ENCODE results near the gene UBE2L5. TPM values are rescaled to one million over a fixed set of nuclear protein-coding genes. Genes with fewer than 3 reads are reported as not detected.

The UBE2L5 gene
- total RNA-seq, 3 donors from 2014 or later (not counting 1 experiment from before 2014, with no cell fraction given), result not detected

DNA sequence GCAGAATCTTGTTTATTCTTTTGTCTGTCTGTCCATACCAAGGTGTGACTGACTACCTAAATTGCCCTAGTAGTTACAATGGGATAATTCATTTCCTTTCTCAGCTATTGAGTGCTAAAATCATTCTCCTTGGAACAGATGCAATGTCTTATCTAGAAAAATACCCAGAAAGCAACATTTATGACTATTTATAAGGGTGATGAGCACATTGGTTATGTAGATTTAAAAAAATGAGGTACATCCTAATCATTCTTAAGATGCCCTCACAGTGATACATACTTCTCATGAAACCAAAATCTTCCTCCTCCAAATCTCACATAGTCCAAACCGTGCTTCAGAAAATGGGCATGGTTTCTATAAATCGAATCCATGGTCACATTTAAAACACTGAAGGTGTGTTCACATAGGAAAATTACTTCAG is 11.6 kb upstream of the UBE2L5 start:
- no peak for ATAC-seq
- intact Hi-C loops (cut with micrococcal nuclease), result no loop called here
- Mint-ChIP-seq H3K4me3 (no peak overlapping the region), H3K4me1 (peaks cover 26 to 31% of the 10 kb centered on the region in 2 donors), H3K9me3 (no peaks in the 10 kb centered on the region), H3K27me3 (ENCODE audit: low read depth in 2 of 2) (no peaks in the 10 kb centered on the region), H3K36me3 (no peaks in the 10 kb centered on the region), H3K27ac (no peak overlapping the region)
- Histone ChIP-seq H3K4me3 (ENCODE audit: low read length) (no peak overlapping the region), H3K9me3 (ENCODE audit: control insufficient read depth, insufficient read depth, low read length) (no peaks in the 10 kb centered on the region), H3K27me3 (ENCODE audit: control insufficient read depth, insufficient read depth, low read length) (no peaks in the 10 kb centered on the region), H3K36me3 (ENCODE audit: control insufficient read depth, insufficient read depth, low read length) (no peaks in the 10 kb centered on the region), H3K27ac (ENCODE audit: low read length) (no peak overlapping the region), H3K4me1 (ENCODE audit: control insufficient read depth, insufficient read depth, low read length) (peaks cover 25% of the 10 kb centered on the region)
- no peak for DNase-seq
- TF ChIP-seq, protein P1, sequence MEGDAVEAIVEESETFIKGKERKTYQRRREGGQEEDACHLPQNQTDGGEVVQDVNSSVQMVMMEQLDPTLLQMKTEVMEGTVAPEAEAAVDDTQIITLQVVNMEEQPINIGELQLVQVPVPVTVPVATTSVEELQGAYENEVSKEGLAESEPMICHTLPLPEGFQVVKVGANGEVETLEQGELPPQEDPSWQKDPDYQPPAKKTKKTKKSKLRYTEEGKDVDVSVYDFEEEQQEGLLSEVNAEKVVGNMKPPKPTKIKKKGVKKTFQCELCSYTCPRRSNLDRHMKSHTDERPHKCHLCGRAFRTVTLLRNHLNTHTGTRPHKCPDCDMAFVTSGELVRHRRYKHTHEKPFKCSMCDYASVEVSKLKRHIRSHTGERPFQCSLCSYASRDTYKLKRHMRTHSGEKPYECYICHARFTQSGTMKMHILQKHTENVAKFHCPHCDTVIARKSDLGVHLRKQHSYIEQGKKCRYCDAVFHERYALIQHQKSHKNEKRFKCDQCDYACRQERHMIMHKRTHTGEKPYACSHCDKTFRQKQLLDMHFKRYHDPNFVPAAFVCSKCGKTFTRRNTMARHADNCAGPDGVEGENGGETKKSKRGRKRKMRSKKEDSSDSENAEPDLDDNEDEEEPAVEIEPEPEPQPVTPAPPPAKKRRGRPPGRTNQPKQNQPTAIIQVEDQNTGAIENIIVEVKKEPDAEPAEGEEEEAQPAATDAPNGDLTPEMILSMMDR (IDR thresholded peaks at IDR 0.05), result no peak
- WGBS (ENCODE audit: insufficient coverage), result 100% methylated on average over 2 of the region's 2 CpGs

DNA sequence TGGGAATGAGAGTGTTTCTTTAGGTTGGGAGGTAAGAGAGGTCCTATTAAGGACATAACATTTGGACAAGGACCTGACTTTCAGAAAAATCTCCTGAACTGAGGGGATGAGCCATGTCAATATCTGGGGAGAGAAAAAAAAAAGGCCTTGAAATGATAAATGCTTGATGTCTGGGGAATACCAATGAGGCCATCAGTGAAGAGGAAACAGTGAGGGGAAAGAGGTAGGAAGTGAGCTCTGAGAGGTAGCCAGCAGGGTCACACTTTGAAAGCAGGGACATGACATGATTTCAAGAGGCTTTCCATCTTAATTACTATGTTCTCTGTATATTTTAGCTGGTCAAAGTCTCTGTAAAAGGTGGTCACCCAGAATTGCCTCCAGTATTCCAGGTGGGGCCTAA is 9.9 kb upstream of the UBE2L5 start:
- Histone ChIP-seq H3K27me3 (ENCODE audit: control insufficient read depth, insufficient read depth, low read length) (no peaks in the 10 kb centered on the region), H3K4me1 (ENCODE audit: control insufficient read depth, insufficient read depth, low read length) (peaks cover 20% of the 10 kb centered on the region), H3K9me3 (ENCODE audit: control insufficient read depth, insufficient read depth, low read length) (no peaks in the 10 kb centered on the region), H3K27ac (ENCODE audit: low read length) (no peak overlapping the region), H3K36me3 (ENCODE audit: control insufficient read depth, insufficient read depth, low read length) (no peaks in the 10 kb centered on the region), H3K4me3 (ENCODE audit: low read length) (no peak overlapping the region)
- TF ChIP-seq, protein P1 (IDR thresholded peaks at IDR 0.05), result no peak
- Mint-ChIP-seq H3K27ac (no peak overlapping the region), H3K4me3 (no peak overlapping the region), H3K4me1 (peaks cover 11 to 15% of the 10 kb centered on the region in 2 donors), H3K27me3 (ENCODE audit: low read depth in 2 of 2) (no peaks in the 10 kb centered on the region), H3K9me3 (no peaks in the 10 kb centered on the region), H3K36me3 (no peaks in the 10 kb centered on the region)
- no peak for DNase-seq
- ATAC-seq, result no peak
- intact Hi-C loops (cut with micrococcal nuclease), result no loop called here

DNA sequence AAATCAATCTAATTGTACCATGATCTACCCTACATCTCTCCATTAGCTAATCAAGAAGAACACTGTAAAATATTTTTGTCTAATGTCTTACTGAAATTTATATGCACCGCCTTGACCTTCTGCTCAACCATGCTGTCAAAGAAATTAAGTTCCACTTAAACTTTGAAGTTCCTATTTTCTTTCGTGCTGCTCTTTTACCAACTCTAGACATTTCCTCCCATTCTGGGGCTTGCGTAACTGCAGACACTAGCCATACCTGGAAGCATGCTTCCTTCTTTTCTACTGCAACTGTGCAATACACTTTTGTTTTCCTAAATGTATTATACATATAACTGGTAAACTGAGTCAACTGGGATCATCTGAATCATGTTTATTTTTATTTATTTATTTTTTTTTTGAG is 8.5 kb upstream of the UBE2L5 start:
- no peaks in the 10 kb centered on the region for H3K9me3 Mint-ChIP-seq
- Histone ChIP-seq H3K9me3 (ENCODE audit: control insufficient read depth, insufficient read depth, low read length) (no peaks in the 10 kb centered on the region), H3K27me3 (ENCODE audit: control insufficient read depth, insufficient read depth, low read length) (no peaks in the 10 kb centered on the region), H3K27ac (ENCODE audit: low read length) (no peak overlapping the region), H3K4me1 (ENCODE audit: control insufficient read depth, insufficient read depth, low read length) (peaks cover 7% of the 10 kb centered on the region), H3K4me3 (ENCODE audit: low read length) (no peak overlapping the region), H3K36me3 (ENCODE audit: control insufficient read depth, insufficient read depth, low read length) (no peaks in the 10 kb centered on the region)
- H3K36me3 Mint-ChIP-seq, result no peaks in the 10 kb centered on the region
- no peaks in the 10 kb centered on the region for H3K27me3 Mint-ChIP-seq (ENCODE audit: low read depth in 2 of 2)
- peaks cover 2% of the 10 kb centered on the region in 2 donors for H3K4me1 Mint-ChIP-seq
- WGBS (ENCODE audit: insufficient coverage), result 51% methylated on average over 2 of the region's 3 CpGs
- DNase-seq, result no peak
- no peak for ATAC-seq
- intact Hi-C loops (cut with micrococcal nuclease), result no loop called here
- TF ChIP-seq, protein P1 (IDR thresholded peaks at IDR 0.05), result no peak
- H3K27ac Mint-ChIP-seq, result no peak overlapping the region
- H3K4me3 Mint-ChIP-seq, result no peak overlapping the region

GRCh38 chr13:30415430-30416030 is 6.8 kb upstream of the UBE2L5 start:
- TF ChIP-seq, protein P1 (IDR thresholded peaks at IDR 0.05), result no peak
- Mint-ChIP-seq H3K27ac (no peak overlapping the region), H3K4me3 (no peak overlapping the region), H3K27me3 (ENCODE audit: low read depth in 2 of 2) (no peaks in the 10 kb centered on the region), H3K9me3 (no peaks in the 10 kb centered on the region), H3K4me1 (no peaks in the 10 kb centered on the region), H3K36me3 (no peaks in the 10 kb centered on the region)
- Histone ChIP-seq H3K9me3 (ENCODE audit: control insufficient read depth, insufficient read depth, low read length) (no peaks in the 10 kb centered on the region), H3K36me3 (ENCODE audit: control insufficient read depth, insufficient read depth, low read length) (no peaks in the 10 kb centered on the region), H3K4me3 (ENCODE audit: low read length) (no peak overlapping the region), H3K27me3 (ENCODE audit: control insufficient read depth, insufficient read depth, low read length) (no peaks in the 10 kb centered on the region), H3K27ac (ENCODE audit: low read length) (no peak overlapping the region), H3K4me1 (ENCODE audit: control insufficient read depth, insufficient read depth, low read length) (no peaks in the 10 kb centered on the region)
- intact Hi-C loops (cut with micrococcal nuclease), result no loop called here
- 75% methylated on average over 3 of the region's 3 CpGs for WGBS (ENCODE audit: insufficient coverage)
- ATAC-seq (no peak), DNase-seq (peak in 1 of 2 donors; percentile 19)

Data from natural killer cell (primary cell).